ENCODE measurements around the gene INSYN2B.

GRCh38 chr5:169862391-169862811 lies 117.9 kb downstream of the INSYN2B start:
- TF ChIP-seq CTCF (conservative IDR thresholded peaks at IDR 0.05; ENCODE audit: low read depth, low read length) (no peak), EZH2 (IDR thresholded peaks at IDR 0.05; ENCODE audit: borderline replicate concordance, low read depth, low read length, poor library complexity, severe bottlenecking) (no peak)

Data from A673 (cell line).